Gastroesophageal sphincter (tissue), 4 donors: ENCODE measurements around the gene CNGB1. TPM values are rescaled to one million over a fixed set of nuclear protein-coding genes. Genes with fewer than 3 reads are reported as not detected.
A peak's percentile ranks its signal among the peaks of the same experiment; 100 is the strongest.
"Not testable (repeated sequence)": the region's sequence is repeated elsewhere in the genome, so short reads cannot be mapped to it uniquely, and the experiment has no call there.

ENCODE experiments used
- ATAC-seq: fragments of 150-250 bp; one replicate; pipeline ENCODE4 v1.9.1; 2016; ENCODE audit warnings: mild to moderate bottlenecking, moderate library complexity
- H3K27ac ChIP-seq, 4 donors: fragments of 200-600 bp; sonication (generic) in 3 of 4; 1 replicate in 3 of 4; 2 replicates in 1 of 4; pipeline ENCODE4 v1.5.1; 2016 to 2019
- H3K27me3 ChIP-seq: fragments of 200-600 bp; sonication (generic); one replicate; pipeline ENCODE4 v1.5.1; 2019
- H3K36me3 ChIP-seq, 2 donors: fragments of 200-600 bp; sonication (generic); one replicate each; pipeline ENCODE4 v1.5.1; 2019; ENCODE audit warnings: control low read depth in 1 of 2
- H3K4me1 ChIP-seq, 3 donors: fragments of 200-600 bp; sonication (generic); 1 replicate in 2 of 3; 2 replicates in 1 of 3; pipeline ENCODE4 v1.5.1; 2016 to 2019; ENCODE audit warnings: control low read depth in 2 of 3
- H3K4me3 ChIP-seq, 2 donors: fragments of 200-600 bp; sonication (generic); one replicate each; pipeline ENCODE4 v1.5.1; 2019; ENCODE audit warnings: mild to moderate bottlenecking in 1 of 2, moderate library complexity in 1 of 2
- H3K9me3 ChIP-seq, 3 donors: fragments of 200-600 bp; sonication (generic); one replicate each; pipeline ENCODE4 v1.5.1; 2017 to 2019; ENCODE audit warnings: control low read depth in 2 of 3
- EP300 ChIP-seq: sonication (generic); formaldehyde crosslinking; IDR thresholded peaks from one replicate; pipeline ENCODE4 v1.6.1; 2017; ENCODE audit warnings: antibody characterized with exemption, mild to moderate bottlenecking
- POLR2A ChIP-seq, 2 donors: fragments of 450-650 bp; IDR thresholded peaks; one replicate each; pipeline ENCODE4 v1.6.1; 2017; ENCODE audit warnings: antibody characterized with exemption in 2 of 2, mild to moderate bottlenecking in 2 of 2, moderate library complexity in 1 of 2
- POLR2AphosphoS5 ChIP-seq: sonication (generic); formaldehyde crosslinking; IDR thresholded peaks from one replicate; pipeline ENCODE4 v1.6.1; 2017; ENCODE audit warnings: antibody characterized with exemption
- WGBS, 2 donors: methylation state at CpG; one replicate each; pipeline ENCODE4 v1.1.5; 2018; ENCODE audit warnings: low coverage in 1 of 2; 5-methylcytosine and 5-hydroxymethylcytosine counted together
- total RNA-seq, 4 donors: library from RNA; depleted of rRNA; stranded (reverse); fragments of >200 nt; gene quantifications; one replicate each; pipeline ENCODE4 v1.1.0, GENCODE V29; 2016
- TF ChIP-seq, protein P1 (sequence below), 4 experiments: fragments of 200-600 bp in 2 of 4; fragments of 450-650 bp in 2 of 4; sonication (generic) in 1 of 4; IDR thresholded peaks; one replicate each; pipeline ENCODE4 v1.5.1; 2017 to 2019; ENCODE audit warnings: antibody characterized with exemption in 4 of 4, mild to moderate bottlenecking in 2 of 4, moderate library complexity in 2 of 4

CNGB1 gene
- total RNA-seq, 4 donors from 2014 or later, result 0.15 to 0.67 TPM; not detected in 2

DNA sequence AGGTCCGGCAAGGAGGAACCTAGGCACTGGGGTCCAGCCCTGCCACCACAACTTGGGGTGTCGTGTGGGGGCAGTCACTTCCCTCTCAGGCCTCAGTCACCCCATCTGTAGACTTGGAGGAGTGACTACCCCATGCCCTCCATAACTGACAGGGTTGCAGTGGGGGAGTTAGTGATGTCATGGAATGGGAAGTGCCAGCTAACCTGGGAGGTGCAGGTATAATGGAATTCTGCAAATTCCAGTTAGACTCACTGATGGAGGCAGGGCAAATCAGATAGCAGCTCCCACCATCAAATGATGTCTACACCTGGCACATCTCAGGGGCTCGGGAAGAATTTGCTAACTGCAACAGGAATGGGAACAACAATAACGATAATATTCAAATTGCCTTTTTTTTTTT, 72.9 kb downstream of the CNGB1 start:
- no peaks in the 10 kb centered on the region for H3K4me1 ChIP-seq
- H3K27ac ChIP-seq, result no peak overlapping the region
- no peak for ATAC-seq
- no peaks in the 10 kb centered on the region for H3K9me3 ChIP-seq
- peaks cover 35% of the 10 kb centered on the region for H3K27me3 ChIP-seq
- 62% methylated on average over 3 of the region's 4 CpGs; no CpG with 5 or more reads in 1 of the 2 donors for WGBS, 2 donors
- TF ChIP-seq, protein P1, sequence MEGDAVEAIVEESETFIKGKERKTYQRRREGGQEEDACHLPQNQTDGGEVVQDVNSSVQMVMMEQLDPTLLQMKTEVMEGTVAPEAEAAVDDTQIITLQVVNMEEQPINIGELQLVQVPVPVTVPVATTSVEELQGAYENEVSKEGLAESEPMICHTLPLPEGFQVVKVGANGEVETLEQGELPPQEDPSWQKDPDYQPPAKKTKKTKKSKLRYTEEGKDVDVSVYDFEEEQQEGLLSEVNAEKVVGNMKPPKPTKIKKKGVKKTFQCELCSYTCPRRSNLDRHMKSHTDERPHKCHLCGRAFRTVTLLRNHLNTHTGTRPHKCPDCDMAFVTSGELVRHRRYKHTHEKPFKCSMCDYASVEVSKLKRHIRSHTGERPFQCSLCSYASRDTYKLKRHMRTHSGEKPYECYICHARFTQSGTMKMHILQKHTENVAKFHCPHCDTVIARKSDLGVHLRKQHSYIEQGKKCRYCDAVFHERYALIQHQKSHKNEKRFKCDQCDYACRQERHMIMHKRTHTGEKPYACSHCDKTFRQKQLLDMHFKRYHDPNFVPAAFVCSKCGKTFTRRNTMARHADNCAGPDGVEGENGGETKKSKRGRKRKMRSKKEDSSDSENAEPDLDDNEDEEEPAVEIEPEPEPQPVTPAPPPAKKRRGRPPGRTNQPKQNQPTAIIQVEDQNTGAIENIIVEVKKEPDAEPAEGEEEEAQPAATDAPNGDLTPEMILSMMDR (IDR thresholded peaks at IDR 0.05), result no peak
- TF ChIP-seq POLR2A (IDR thresholded peaks at IDR 0.05), result no peak
- TF ChIP-seq EP300, result no peak
- no peak for TF ChIP-seq POLR2AphosphoS5
- no peaks in the 10 kb centered on the region for H3K36me3 ChIP-seq
- no peak overlapping the region for H3K4me3 ChIP-seq

- no peak for TF ChIP-seq POLR2A (IDR thresholded peaks at IDR 0.05)
- TF ChIP-seq, protein P1 (IDR thresholded peaks at IDR 0.05), result no peak
- TF ChIP-seq EP300, result no peak
- no peak for TF ChIP-seq POLR2AphosphoS5
- no peak for ATAC-seq
- 68 to 96% methylated on average over 2 to 10 of the region's 18 CpGs for WGBS, 2 donors
- H3K27ac ChIP-seq, result no peak overlapping the region
- peaks cover 31% of the 10 kb centered on the region for H3K27me3 ChIP-seq
- H3K36me3 ChIP-seq, result no peaks in the 10 kb centered on the region
- H3K4me1 ChIP-seq, result no peaks in the 10 kb centered on the region
- H3K4me3 ChIP-seq, result no peak overlapping the region
- no peaks in the 10 kb centered on the region for H3K9me3 ChIP-seq
These were observed 73.7 kb downstream of the CNGB1 start for GRCh38 chr16:57897053-57897784.

- ATAC-seq, H3K27ac ChIP-seq, H3K9me3 ChIP-seq, H3K4me1 ChIP-seq, H3K4me3 ChIP-seq, H3K36me3 ChIP-seq: not testable (repeated sequence)
- WGBS, 2 donors, result 97 to 100% methylated on average over 1 to 3 of the region's 3 CpGs
- H3K27me3 ChIP-seq, result peaks cover 23% of the 10 kb centered on the region
These were observed 75.8 kb downstream of the CNGB1 start for GRCh38 chr16:57895081-57895547.

GRCh38 chr16:57894390-57895080, 76.4 kb downstream of the CNGB1 start:
- no peak for ATAC-seq
- peaks cover 22% of the 10 kb centered on the region for H3K27me3 ChIP-seq
- 75 to 78% methylated on average over 7 to 10 of the region's 10 CpGs for WGBS, 2 donors
- no peak overlapping the region for H3K4me3 ChIP-seq
- H3K36me3 ChIP-seq, result no peaks in the 10 kb centered on the region
- no peak overlapping the region for H3K27ac ChIP-seq
- no peak for TF ChIP-seq POLR2AphosphoS5
- TF ChIP-seq, protein P1 (IDR thresholded peaks at IDR 0.05), result no peak
- TF ChIP-seq POLR2A (IDR thresholded peaks at IDR 0.05), result no peak
- no peak for TF ChIP-seq EP300
- H3K4me1 ChIP-seq, result peaks cover 0 to 15% (median 4%) of the 10 kb centered on the region in 3 donors
- no peaks in the 10 kb centered on the region for H3K9me3 ChIP-seq

DNA sequence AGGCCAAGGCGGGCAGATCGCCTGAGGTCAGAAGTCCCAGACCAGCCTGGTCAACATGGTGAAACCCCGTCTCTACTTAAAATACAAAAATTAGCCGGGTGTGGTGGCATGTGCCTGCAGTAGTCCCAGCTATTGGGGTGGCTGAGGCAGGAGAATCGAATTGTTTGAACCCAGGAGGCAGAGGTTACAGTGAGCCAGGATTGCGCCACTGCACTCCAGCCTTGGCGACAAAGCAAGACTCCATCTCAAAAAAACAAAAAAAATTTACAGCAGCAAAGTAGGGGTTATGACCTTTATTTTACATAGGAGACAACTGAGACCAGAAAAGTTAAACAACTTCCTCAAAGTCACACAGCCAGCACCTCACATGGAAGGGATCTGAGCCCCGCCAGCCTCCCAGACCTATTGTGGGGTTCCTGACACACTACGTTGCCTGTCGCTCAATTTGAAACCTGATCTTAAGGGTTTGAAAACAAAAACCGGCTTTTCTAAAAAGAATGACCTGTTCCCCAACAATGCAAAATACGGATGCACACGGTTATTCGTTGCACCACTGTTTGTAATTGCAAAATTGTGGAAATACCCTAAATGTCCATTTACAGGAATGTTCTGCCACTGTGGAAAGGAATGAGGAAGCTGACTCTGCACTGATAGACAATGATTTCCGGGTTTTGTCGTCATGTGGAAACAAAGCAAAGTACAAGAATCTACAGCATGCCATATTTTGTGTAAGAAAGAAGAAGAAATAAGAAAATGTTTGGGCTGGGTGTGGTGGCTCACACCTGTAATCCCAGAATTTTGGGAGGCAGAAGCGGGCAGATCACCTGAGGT, 77.2 kb downstream of the CNGB1 start:
- Histone ChIP-seq H3K4me1 (peaks cover 0 to 15% (median 4%) of the 10 kb centered on the region in 3 donors), H3K27ac (peak overlapping the region in 2 of 4 donors; percentile 16 to 19), H3K27me3 (peaks cover 22% of the 10 kb centered on the region), H3K9me3 (no peaks in the 10 kb centered on the region), H3K4me3 (no peak overlapping the region), H3K36me3 (no peaks in the 10 kb centered on the region)
- ATAC-seq, result peak; percentile 24
- TF ChIP-seq EP300 (no peak), POLR2A (IDR thresholded peaks at IDR 0.05) (no peak), POLR2AphosphoS5 (peak; percentile 22)
- TF ChIP-seq, protein P1 (IDR thresholded peaks at IDR 0.05), result no peak
- WGBS, 2 donors, result 68 to 74% methylated on average over 13 to 17 of the region's 17 CpGs
